GM23248 (cell line): ENCODE measurements around the gene TRAF3. TPM values are rescaled to one million over a fixed set of nuclear protein-coding genes. Genes with fewer than 3 reads are reported as not detected.

Experiments used
- DNase-seq: peaks from one replicate; pipeline ENCODE4 v3.0.0-alpha.2; 2015
- H2AFZ ChIP-seq: fragments of 200-600 bp; sonication (generic); 2 replicates; pipeline ENCODE4 v1.6.1; 2016; ENCODE audit warnings: antibody characterized with exemption
- H3F3A ChIP-seq: fragments of 200-600 bp; sonication (generic); 2 replicates; pipeline ENCODE4 v1.6.1; 2016; ENCODE audit warnings: mild to moderate bottlenecking, antibody characterized with exemption, mixed run types; ENCODE audit not compliant: insufficient read depth
- H3K27ac ChIP-seq: fragments of 200-600 bp; sonication (generic); 2 replicates; pipeline ENCODE4 v1.5.1; 2016; ENCODE audit warnings: mild to moderate bottlenecking
- H3K27me3 ChIP-seq: fragments of 200-600 bp; sonication (generic); replicated peaks from 2 replicates; pipeline ENCODE4 v1.6.1; 2016; ENCODE audit warnings: mild to moderate bottlenecking; ENCODE audit not compliant: insufficient read depth
- H3K36me3 ChIP-seq: fragments of 200-600 bp; sonication (generic); 2 replicates; pipeline ENCODE4 v1.6.1; 2016; ENCODE audit warnings: low read depth, mild to moderate bottlenecking
- H3K4me1 ChIP-seq: fragments of 200-600 bp; sonication (generic); 2 replicates; pipeline ENCODE4 v1.6.1; 2016; ENCODE audit warnings: mild to moderate bottlenecking; ENCODE audit not compliant: insufficient read depth
- H3K4me2 ChIP-seq: fragments of 200-600 bp; sonication (generic); one replicate; pipeline ENCODE4 v1.6.1; 2016; ENCODE audit warnings: mild to moderate bottlenecking; ENCODE audit not compliant: unreplicated experiment
- H3K4me3 ChIP-seq: fragments of 200-600 bp; sonication (generic); 2 replicates; pipeline ENCODE4 v1.5.1; 2016; ENCODE audit warnings: mild to moderate bottlenecking
- H3K79me2 ChIP-seq: fragments of 200-600 bp; sonication (generic); 2 replicates; pipeline ENCODE4 v1.6.1; 2016; ENCODE audit warnings: mild to moderate bottlenecking; ENCODE audit not compliant: insufficient read depth
- H3K9ac ChIP-seq: fragments of 200-600 bp; sonication (generic); 2 replicates; pipeline ENCODE4 v1.6.1; 2016; ENCODE audit warnings: mild to moderate bottlenecking
- H3K9me2 ChIP-seq: fragments of 200-600 bp; sonication (generic); 2 replicates; pipeline ENCODE4 v1.6.1; 2016; ENCODE audit warnings: mixed run types, mild to moderate bottlenecking, moderate library complexity; ENCODE audit not compliant: insufficient read depth
- H3K9me3 ChIP-seq: fragments of 200-600 bp; sonication (generic); one replicate; pipeline ENCODE4 v1.6.1; 2017; ENCODE audit warnings: low read depth
- H4K20me1 ChIP-seq: fragments of 200-600 bp; sonication (generic); 2 replicates; pipeline ENCODE4 v1.6.0; 2016; ENCODE audit not compliant: insufficient read depth
- EZH2 ChIP-seq: fragments of 200-600 bp; sonication (generic); IDR thresholded peaks from 2 replicates; pipeline ENCODE4 v1.6.1; 2018; ENCODE audit warnings: antibody characterized with exemption, mild to moderate bottlenecking; ENCODE audit not compliant: insufficient read depth, poor library complexity, severe bottlenecking
- EZH2phosphoT487 ChIP-seq: fragments of 200-600 bp; sonication (generic); IDR thresholded peaks from 2 replicates; pipeline ENCODE4 v1.6.1; 2018; ENCODE audit warnings: antibody characterized with exemption, moderate library complexity, mild to moderate bottlenecking, low read depth; ENCODE audit not compliant: insufficient read depth
- WGBS, 2 experiments: methylation state at CpG; one replicate each; pipeline ENCODE4 v1.1.6; 2015 to 2017; ENCODE audit warnings: low lambda C conversion rate in 2 of 2, low coverage in 1 of 2; ENCODE audit errors: missing lambda C conversion rate in 2 of 2; 5-methylcytosine and 5-hydroxymethylcytosine counted together
- in situ Hi-C: fragments of 300-500 bp; cut with MboI; formaldehyde crosslinking; loops from 2 replicates; pipeline ENCODE4 v1.15.0; 2020
- polyA plus RNA-seq: library from polyadenylated mRNA; unstranded; fragments of >200 nt; fragmentation: Nextera tagmentation; extraction: Ambion mirVana; gene quantifications from 2 replicates; pipeline ENCODE4 v1.2.1, GENCODE V29; 2016
- total RNA-seq: library from RNA; depleted of rRNA; stranded (reverse); fragments of >200 nt; shearing (Covaris generic); gene quantifications from 2 replicates; pipeline ENCODE4 v1.2.3, GENCODE V29; 2014

TRAF3 gene
- total and polyA plus RNA-seq, 2 experiments from 2014 or later, result 7.9 to 17.9 TPM

- no peak for TF ChIP-seq EZH2phosphoT487
- no peak for TF ChIP-seq EZH2
- Histone ChIP-seq H3K36me3 (peaks cover 38% of the 10 kb centered on the region; the same call in 1 of the 2 replicates), H3K9me2 (no peaks in the 10 kb centered on the region)
These were observed 166.2 kb downstream of the TRAF3 start for GRCh38 chr14:102943454-102943853.

GRCh38 chr14:102943979-102944378 is 166.7 kb downstream of the TRAF3 start:
- no peak overlapping the region for H3K27ac ChIP-seq
- TF ChIP-seq EZH2phosphoT487, result no peak
- TF ChIP-seq EZH2, result no peak
- H3K27me3 ChIP-seq, result no peaks in the 10 kb centered on the region
- in situ Hi-C loops, result no loop called here
- no peaks in the 10 kb centered on the region for H3K4me1 ChIP-seq
- DNase-seq, result no peak
- WGBS, 2 experiments, result 94 to 98% methylated on average over 15 of the region's 15 CpGs
- H3K4me3 ChIP-seq, result no peak overlapping the region
- no peaks in the 10 kb centered on the region for H3K9me3 ChIP-seq
- no peak overlapping the region for H3K9ac ChIP-seq
- H3K79me2 ChIP-seq, result 0 out of 2 replicates have a peak, but pooled peaks cover 5% of the 10 kb centered on the region
- H2AFZ ChIP-seq, result no peak overlapping the region
- no peaks in the 10 kb centered on the region for H4K20me1 ChIP-seq
- H3F3A ChIP-seq, result no peaks in the 10 kb centered on the region
- no peak overlapping the region for H3K4me2 ChIP-seq
- H3K36me3 ChIP-seq, result peaks cover 41% of the 10 kb centered on the region; the same call in 1 of the 2 replicates
- no peaks in the 10 kb centered on the region for H3K9me2 ChIP-seq

More at GRCh38 chr14:102943454-102943853, 166.2 kb downstream of the TRAF3 start:
- DNase-seq, result no peak
- Histone ChIP-seq H3K9ac (no peak overlapping the region), H3K4me1 (no peaks in the 10 kb centered on the region), H3K4me3 (no peak overlapping the region), H3K4me2 (no peak overlapping the region), H3F3A (no peaks in the 10 kb centered on the region), H3K9me3 (no peaks in the 10 kb centered on the region), H3K79me2 (0 out of 2 replicates have a peak, but pooled peaks cover 5% of the 10 kb centered on the region), H3K27me3 (no peaks in the 10 kb centered on the region), H4K20me1 (no peaks in the 10 kb centered on the region), H3K27ac (no peak overlapping the region), H2AFZ (no peak overlapping the region)
- 87 to 93% methylated on average over 16 of the region's 16 CpGs for WGBS, 2 experiments
- in situ Hi-C loops, result no loop called here

GRCh38 chr14:102944448-102945330 is 167.4 kb downstream of the TRAF3 start:
- Histone ChIP-seq H3K36me3 (peaks cover 48% of the 10 kb centered on the region; the same call in 1 of the 2 replicates), H3K9me2 (no peaks in the 10 kb centered on the region), H3K27ac (no peak overlapping the region), H3K9me3 (no peaks in the 10 kb centered on the region), H2AFZ (no peak overlapping the region), H3K79me2 (0 out of 2 replicates have a peak, but pooled peaks cover 5% of the 10 kb centered on the region), H3K4me2 (no peak overlapping the region), H3K27me3 (no peaks in the 10 kb centered on the region), H3F3A (no peaks in the 10 kb centered on the region), H3K4me3 (no peak overlapping the region), H4K20me1 (no peaks in the 10 kb centered on the region), H3K4me1 (no peaks in the 10 kb centered on the region), H3K9ac (no peak overlapping the region)
- in situ Hi-C loops, result no loop called here
- TF ChIP-seq EZH2 (no peak), EZH2phosphoT487 (no peak)
- 90% methylated on average over 35 to 36 of the region's 36 CpGs for WGBS, 2 experiments
- no peak for DNase-seq

DNA sequence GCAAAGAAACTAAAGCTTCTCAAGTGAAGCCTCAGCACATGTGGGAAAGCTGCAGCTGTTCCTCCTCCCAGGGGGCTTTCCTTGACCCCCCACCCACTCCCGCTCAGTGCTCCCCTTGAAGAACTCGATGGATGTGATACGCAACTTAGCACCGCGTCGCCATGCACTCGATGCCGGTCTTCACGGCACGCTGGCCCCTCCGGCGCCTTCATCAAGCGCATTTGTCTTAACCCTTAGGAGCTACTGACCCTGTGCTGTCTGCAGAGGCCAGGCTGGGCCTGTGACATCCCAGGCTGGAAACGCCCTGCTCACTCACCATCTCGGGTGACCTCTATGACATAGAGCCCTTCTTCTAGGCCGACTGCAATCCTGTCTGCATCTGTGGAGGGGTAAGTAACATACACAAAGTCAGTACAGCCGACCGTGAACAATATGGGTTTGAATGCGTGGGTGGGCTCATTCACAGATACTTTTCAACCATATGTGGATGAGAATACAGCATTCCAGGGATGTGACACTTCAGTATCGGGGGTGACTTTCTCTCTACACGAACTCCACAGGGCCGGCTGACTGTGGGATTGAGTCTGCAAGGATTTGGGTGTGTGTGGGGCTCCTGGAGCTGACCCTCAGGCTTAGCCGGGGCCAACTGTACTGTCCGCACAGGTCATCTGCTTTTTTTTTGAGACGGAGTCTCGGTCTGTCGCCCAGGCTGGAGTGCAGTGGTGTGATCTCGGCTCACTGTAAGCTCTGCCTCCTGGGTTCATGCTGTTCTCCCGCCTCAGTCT is 168.3 kb downstream of the TRAF3 start:
- no peak overlapping the region for H3K4me2 ChIP-seq
- in situ Hi-C loops, result no loop called here
- no peaks in the 10 kb centered on the region for H3F3A ChIP-seq
- TF ChIP-seq EZH2phosphoT487, result no peak
- no peak for TF ChIP-seq EZH2
- no peaks in the 10 kb centered on the region for H3K9me2 ChIP-seq
- no peak overlapping the region for H2AFZ ChIP-seq
- 79 to 81% methylated on average over 24 to 29 of the region's 29 CpGs for WGBS, 2 experiments
- H3K79me2 ChIP-seq, result 0 out of 2 replicates have a peak, but pooled peaks cover 5% of the 10 kb centered on the region
- H3K9me3 ChIP-seq, result no peaks in the 10 kb centered on the region
- peak; percentile 66 for DNase-seq
- no peak overlapping the region for H3K27ac ChIP-seq
- no peaks in the 10 kb centered on the region for H3K4me1 ChIP-seq
- no peaks in the 10 kb centered on the region for H4K20me1 ChIP-seq
- peaks cover 52% of the 10 kb centered on the region; the same call in 1 of the 2 replicates for H3K36me3 ChIP-seq
- H3K9ac ChIP-seq, result no peak overlapping the region
- no peaks in the 10 kb centered on the region for H3K27me3 ChIP-seq
- H3K4me3 ChIP-seq, result no peak overlapping the region
